BLaER1 treated with 17β-estradiol and CSF1 and Interleukin-3, amounts not matched to agents 10 nM and 100 nM (cell line): ENCODE results near the gene FERD3L.

Experiments
- H3K27ac ChIP-seq, 11 experiments: shearing (Covaris generic); formaldehyde crosslinking; 2 replicates each; pipeline ENCODE4 v1.8.1; 2022
- H3K27me3 ChIP-seq, 11 experiments: shearing (Covaris generic); formaldehyde crosslinking; 2 replicates each; pipeline ENCODE4 v1.8.1; 2022
- H3K36me3 ChIP-seq, 11 experiments: shearing (Covaris generic); formaldehyde crosslinking; 2 replicates each; pipeline ENCODE4 v1.8.1; 2022
- H3K4me1 ChIP-seq, 10 experiments: shearing (Covaris generic); formaldehyde crosslinking; 2 replicates each; pipeline ENCODE4 v1.8.1; 2022
- H3K4me2 ChIP-seq, 11 experiments: shearing (Covaris generic); formaldehyde crosslinking; 2 replicates each; pipeline ENCODE4 v1.8.1; 2022
- H3K4me3 ChIP-seq, 10 experiments: shearing (Covaris generic); formaldehyde crosslinking; 2 replicates each; pipeline ENCODE4 v1.8.1; 2022
- H3K9ac ChIP-seq, 11 experiments: shearing (Covaris generic); formaldehyde crosslinking; 2 replicates each; pipeline ENCODE4 v1.8.1; 2022
- H3K9me3 ChIP-seq, 11 experiments: shearing (Covaris generic); formaldehyde crosslinking; replicated peaks in 1 of 11; 2 replicates each; pipeline ENCODE4 v1.8.1; 2022
- H4K20me1 ChIP-seq, 11 experiments: shearing (Covaris generic); formaldehyde crosslinking; 2 replicates each; pipeline ENCODE4 v1.8.1; 2022
- Cebpa-rat ChIP-seq, 11 experiments: shearing (Covaris generic); IDR thresholded peaks; 2 replicates each; pipeline ENCODE4 v1.8.1; 2022

The FERD3L gene

GRCh38 chr7:19106241-19107080 is 38.8 kb downstream of the FERD3L start:
- Histone ChIP-seq H3K4me3 (peak overlapping the region in 3 of 10 experiments; percentile 5 to 35 (median 29); a peak in 2 of 20 replicates), H3K27ac (no peak overlapping the region), H4K20me1 (peaks cover 0 to 60% (median 42%) of the 10 kb centered on the region in 11 experiments; a peak in 16 of 22 replicates), H3K36me3 (no peaks in the 10 kb centered on the region), H3K27me3 (peaks cover 76 to 99% (median 87%) of the 10 kb centered on the region in 11 experiments), H3K9ac (no peak overlapping the region), H3K9me3 (peaks cover 0 to 24% (median 5%) of the 10 kb centered on the region in 11 experiments; a peak in 6 of 22 replicates), H3K4me2 (peak overlapping the region in 4 of 11 experiments; percentile 55 to 81 (median 64); a peak in 6 of 22 replicates), H3K4me1 (peaks cover 0 to 19% (median 6%) of the 10 kb centered on the region in 10 experiments; a peak in 6 of 20 replicates)
- TF ChIP-seq Cebpa-rat (IDR thresholded peaks at IDR 0.05), result no peak

GRCh38 chr7:19105546-19105945 is 39.7 kb downstream of the FERD3L start:
- Histone ChIP-seq H3K27ac (no peak overlapping the region), H3K27me3 (peaks cover 66 to 91% (median 78%) of the 10 kb centered on the region in 11 experiments), H3K4me3 (no peak overlapping the region), H4K20me1 (peaks cover 0 to 51% (median 32%) of the 10 kb centered on the region in 11 experiments; a peak in 16 of 22 replicates), H3K9ac (no peak overlapping the region), H3K36me3 (no peaks in the 10 kb centered on the region), H3K9me3 (peaks cover 0 to 24% (median 5%) of the 10 kb centered on the region in 11 experiments; a peak in 6 of 22 replicates), H3K4me2 (no peak overlapping the region), H3K4me1 (peaks cover 0 to 19% (median 6%) of the 10 kb centered on the region in 10 experiments; a peak in 6 of 20 replicates)
- no peak for TF ChIP-seq Cebpa-rat (IDR thresholded peaks at IDR 0.05)

GRCh38 chr7:19104811-19105210 is 40.4 kb downstream of the FERD3L start:
- H3K27me3 ChIP-seq, result peaks cover 59 to 84% (median 71%) of the 10 kb centered on the region in 11 experiments
- no peak overlapping the region for H3K4me2 ChIP-seq
- H3K9me3 ChIP-seq, result peaks cover 0 to 24% (median 5%) of the 10 kb centered on the region in 11 experiments; a peak in 6 of 22 replicates
- H3K9ac ChIP-seq, result no peak overlapping the region
- peaks cover 0 to 19% (median 6%) of the 10 kb centered on the region in 10 experiments; a peak in 6 of 20 replicates for H3K4me1 ChIP-seq
- H4K20me1 ChIP-seq, result peaks cover 0 to 43% (median 28%) of the 10 kb centered on the region in 11 experiments; a peak in 15 of 22 replicates
- no peaks in the 10 kb centered on the region for H3K36me3 ChIP-seq
- H3K27ac ChIP-seq, result no peak overlapping the region
- no peak overlapping the region for H3K4me3 ChIP-seq
- no peak for TF ChIP-seq Cebpa-rat (IDR thresholded peaks at IDR 0.05)

- H4K20me1 ChIP-seq, result peaks cover 0 to 25% (median 20%) of the 10 kb centered on the region in 11 experiments; a peak in 14 of 22 replicates
- H3K27ac ChIP-seq, result no peak overlapping the region
- TF ChIP-seq Cebpa-rat (IDR thresholded peaks at IDR 0.05), result no peak
Measured at GRCh38 chr7:19102884-19103283, 42.3 kb downstream of the FERD3L start.

GRCh38 chr7:19101909-19102308 is 43.3 kb downstream of the FERD3L start:
- H3K36me3 ChIP-seq, result no peaks in the 10 kb centered on the region
- H3K9me3 ChIP-seq, result peaks cover 0 to 13% (median 5%) of the 10 kb centered on the region in 11 experiments; a peak in 4 of 22 replicates
- no peak overlapping the region for H3K9ac ChIP-seq
- peaks cover 0 to 15% (median 10%) of the 10 kb centered on the region in 11 experiments; a peak in 14 of 22 replicates for H4K20me1 ChIP-seq
- no peak overlapping the region for H3K4me3 ChIP-seq
- H3K27me3 ChIP-seq, result peaks cover 34 to 68% (median 47%) of the 10 kb centered on the region in 11 experiments
- TF ChIP-seq Cebpa-rat (IDR thresholded peaks at IDR 0.05), result no peak
- no peak overlapping the region for H3K27ac ChIP-seq
- H3K4me2 ChIP-seq, result no peak overlapping the region
- peaks cover 0 to 11% (median 0%) of the 10 kb centered on the region in 10 experiments; a peak in 5 of 20 replicates for H3K4me1 ChIP-seq

More at GRCh38 chr7:19102884-19103283, 42.3 kb downstream of the FERD3L start:
- Histone ChIP-seq H3K9me3 (peaks cover 0 to 17% (median 5%) of the 10 kb centered on the region in 11 experiments; a peak in 4 of 22 replicates), H3K4me2 (no peak overlapping the region), H3K4me3 (no peak overlapping the region), H3K27me3 (peaks cover 43 to 73% (median 54%) of the 10 kb centered on the region in 11 experiments), H3K9ac (no peak overlapping the region), H3K36me3 (no peaks in the 10 kb centered on the region), H3K4me1 (peaks cover 0 to 18% (median 6%) of the 10 kb centered on the region in 10 experiments; a peak in 6 of 20 replicates)

- Histone ChIP-seq H3K27ac (no peak overlapping the region), H3K9ac (no peak overlapping the region), H3K36me3 (no peaks in the 10 kb centered on the region), H3K9me3 (peaks cover 0 to 10% (median 4%) of the 10 kb centered on the region in 11 experiments; a peak in 4 of 22 replicates), H3K4me1 (peaks cover 0 to 6% (median 0%) of the 10 kb centered on the region in 10 experiments; a peak in 3 of 20 replicates), H3K4me3 (no peak overlapping the region), H4K20me1 (peaks cover 0 to 10% (median 5%) of the 10 kb centered on the region in 11 experiments; a peak in 13 of 22 replicates), H3K4me2 (no peak overlapping the region), H3K27me3 (peaks cover 29 to 64% (median 43%) of the 10 kb centered on the region in 11 experiments)
- TF ChIP-seq Cebpa-rat (IDR thresholded peaks at IDR 0.05), result no peak
Measured at GRCh38 chr7:19101472-19101871, 43.7 kb downstream of the FERD3L start.

- H3K9me3 ChIP-seq, result peaks cover 0 to 3% (median 0%) of the 10 kb centered on the region in 11 experiments; a peak in 2 of 22 replicates
Measured at GRCh38 chr7:19099924-19100323, 45.3 kb downstream of the FERD3L start.

GRCh38 chr7:19099194-19099593 is 46.0 kb downstream of the FERD3L start:
- no peak overlapping the region for H3K4me3 ChIP-seq
- no peaks in the 10 kb centered on the region for H3K4me1 ChIP-seq
- H3K9ac ChIP-seq, result no peak overlapping the region
- H3K27me3 ChIP-seq, result peaks cover 6 to 41% (median 20%) of the 10 kb centered on the region in 11 experiments
- no peak overlapping the region for H3K27ac ChIP-seq
- no peak overlapping the region for H3K4me2 ChIP-seq
- no peaks in the 10 kb centered on the region for H3K9me3 ChIP-seq
- H4K20me1 ChIP-seq, result no peaks in the 10 kb centered on the region
- H3K36me3 ChIP-seq, result no peaks in the 10 kb centered on the region
- no peak for TF ChIP-seq Cebpa-rat (IDR thresholded peaks at IDR 0.05)

More at GRCh38 chr7:19099924-19100323, 45.3 kb downstream of the FERD3L start:
- Histone ChIP-seq H3K4me2 (no peak overlapping the region), H3K9ac (no peak overlapping the region), H3K36me3 (no peaks in the 10 kb centered on the region), H3K27ac (no peak overlapping the region), H3K4me3 (no peak overlapping the region), H3K4me1 (no peaks in the 10 kb centered on the region), H4K20me1 (no peaks in the 10 kb centered on the region), H3K27me3 (peaks cover 14 to 48% (median 27%) of the 10 kb centered on the region in 11 experiments)
- TF ChIP-seq Cebpa-rat (IDR thresholded peaks at IDR 0.05), result no peak

GRCh38 chr7:19098510-19098909 is 46.7 kb downstream of the FERD3L start:
- no peak overlapping the region for H3K4me3 ChIP-seq
- no peaks in the 10 kb centered on the region for H3K4me1 ChIP-seq
- no peaks in the 10 kb centered on the region for H4K20me1 ChIP-seq
- no peak overlapping the region for H3K4me2 ChIP-seq
- H3K9ac ChIP-seq, result no peak overlapping the region
- no peak for TF ChIP-seq Cebpa-rat (IDR thresholded peaks at IDR 0.05)
- H3K27ac ChIP-seq, result no peak overlapping the region
- H3K27me3 ChIP-seq, result peaks cover 4 to 35% (median 13%) of the 10 kb centered on the region in 11 experiments; a peak in 15 of 22 replicates
- H3K36me3 ChIP-seq, result no peaks in the 10 kb centered on the region
- no peaks in the 10 kb centered on the region for H3K9me3 ChIP-seq
